Hepatocyte (in vitro differentiated cells): ENCODE measurements around the gene AKR7A3. TPM values are rescaled to one million over a fixed set of nuclear protein-coding genes. Genes with fewer than 3 reads are reported as not detected.
"Not testable (repeated sequence)": the region's sequence is repeated elsewhere in the genome, so short reads cannot be mapped to it uniquely, and the experiment has no call there.

Experiments
- DNase-seq: peaks from one replicate; pipeline ENCODE4 v3.0.0-alpha.2; 2016; ENCODE audit warnings: low spot score
- H2AFZ ChIP-seq: fragments of 200-600 bp; sonication (generic); 2 replicates; pipeline ENCODE4 v1.6.0; 2016; ENCODE audit warnings: antibody characterized with exemption, mild to moderate bottlenecking
- H3K27ac ChIP-seq: fragments of 200-600 bp; sonication (generic); 2 replicates; pipeline ENCODE4 v1.5.1; 2016; ENCODE audit warnings: mild to moderate bottlenecking
- H3K27me3 ChIP-seq: fragments of 200-600 bp; sonication (generic); 2 replicates; pipeline ENCODE4 v1.6.1; 2016
- H3K36me3 ChIP-seq: fragments of 200-600 bp; sonication (generic); replicated peaks from 2 replicates; pipeline ENCODE4 v1.5.1; 2016; ENCODE audit warnings: low read depth; ENCODE audit not compliant: insufficient read depth
- H3K4me1 ChIP-seq: fragments of 200-600 bp; sonication (generic); 2 replicates; pipeline ENCODE4 v1.5.1; 2016; ENCODE audit warnings: mild to moderate bottlenecking, moderate library complexity; ENCODE audit not compliant: insufficient read depth
- H3K4me2 ChIP-seq: fragments of 200-600 bp; sonication (generic); 2 replicates; pipeline ENCODE4 v1.6.0; 2016
- H3K4me3 ChIP-seq: fragments of 200-600 bp; sonication (generic); 2 replicates; pipeline ENCODE4 v1.5.1; 2016; ENCODE audit warnings: mild to moderate bottlenecking
- H3K79me2 ChIP-seq: fragments of 200-600 bp; sonication (generic); 2 replicates; pipeline ENCODE4 v1.6.0; 2017; ENCODE audit warnings: mild to moderate bottlenecking
- H3K9me2 ChIP-seq: fragments of 200-600 bp; sonication (generic); replicated peaks from 2 replicates; pipeline ENCODE4 v1.6.0; 2017; ENCODE audit warnings: mild to moderate bottlenecking; ENCODE audit not compliant: insufficient read depth
- H3K9me3 ChIP-seq: fragments of 200-600 bp; sonication (generic); 2 replicates; pipeline ENCODE4 v1.5.1; 2016; ENCODE audit warnings: low read depth, mild to moderate bottlenecking
- H4K20me1 ChIP-seq: fragments of 200-600 bp; sonication (generic); 2 replicates; pipeline ENCODE4 v1.6.0; 2016; ENCODE audit warnings: mild to moderate bottlenecking; ENCODE audit not compliant: insufficient read depth, poor library complexity, severe bottlenecking
- EZH2 ChIP-seq: fragments of 200-600 bp; sonication (generic); IDR thresholded peaks from 2 replicates; pipeline ENCODE4 v1.6.1; 2016; ENCODE audit warnings: antibody characterized with exemption, mild to moderate bottlenecking, borderline replicate concordance
- EZH2phosphoT487 ChIP-seq: fragments of 200-600 bp; sonication (generic); IDR thresholded peaks from one replicate; pipeline ENCODE4 v1.6.1; 2018; ENCODE audit warnings: antibody characterized with exemption, mild to moderate bottlenecking, low read depth, moderate library complexity; ENCODE audit not compliant: unreplicated experiment, severe bottlenecking
- WGBS: methylation state at CpG from one replicate; pipeline ENCODE4 v1.1.6; 2016; ENCODE audit warnings: low lambda C conversion rate; ENCODE audit errors: missing lambda C conversion rate; 5-methylcytosine and 5-hydroxymethylcytosine counted together
- polyA plus RNA-seq: library from polyadenylated mRNA; unstranded; fragments of >200 nt; fragmentation: Nextera tagmentation; extraction: Ambion mirVana; gene quantifications from 2 replicates; pipeline ENCODE4 v1.2.1, GENCODE V29; 2016
- total RNA-seq: library from RNA; depleted of rRNA; stranded (reverse); fragments of >200 nt; gene quantifications from 2 replicates; pipeline ENCODE4 v1.2.3, GENCODE V29; 2014
- TF ChIP-seq, protein P1 (sequence below): fragments of 200-600 bp; sonication (generic); IDR thresholded peaks from 2 replicates; pipeline ENCODE4 v1.5.1; 2016; ENCODE audit warnings: antibody characterized with exemption, mild to moderate bottlenecking; ENCODE audit not compliant: poor library complexity

AKR7A3 gene
- total and polyA plus RNA-seq, 2 experiments from 2014 or later = 1.5 to 2.3 TPM

DNA sequence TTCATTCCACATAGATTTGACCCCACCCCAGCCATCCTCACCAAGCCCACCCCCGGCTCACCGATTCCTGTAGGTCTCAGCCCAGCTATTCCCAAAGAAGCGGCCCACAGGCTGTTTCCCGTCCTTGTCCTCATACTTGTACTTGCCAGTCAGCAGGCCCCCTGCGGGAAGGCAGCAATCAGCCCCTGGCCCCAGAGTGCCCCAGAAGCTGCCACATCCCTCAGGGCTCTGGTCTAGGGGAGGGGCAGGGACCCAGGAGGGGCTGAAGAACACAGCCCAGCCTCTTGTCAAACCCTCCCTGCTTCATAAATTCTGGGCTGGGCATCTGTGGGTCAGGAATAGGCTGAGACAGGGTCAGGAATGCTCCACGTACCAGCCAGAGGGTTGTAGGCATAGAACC is 18.4 kb upstream of the AKR7A3 start:
- Histone ChIP-seq H3K9me3 (no peaks in the 10 kb centered on the region), H2AFZ (no peak overlapping the region), H4K20me1 (no peaks in the 10 kb centered on the region), H3K4me3 (no peak overlapping the region), H3K27me3 (no peaks in the 10 kb centered on the region), H3K27ac (no peak overlapping the region), H3K79me2 (peaks cover 29% of the 10 kb centered on the region), H3K36me3 (no peaks in the 10 kb centered on the region), H3K9me2 (no peaks in the 10 kb centered on the region), H3K4me1 (no peaks in the 10 kb centered on the region), H3K4me2 (no peak overlapping the region)
- 96% methylated on average over 5 of the region's 6 CpGs for WGBS
- TF ChIP-seq, protein P1, sequence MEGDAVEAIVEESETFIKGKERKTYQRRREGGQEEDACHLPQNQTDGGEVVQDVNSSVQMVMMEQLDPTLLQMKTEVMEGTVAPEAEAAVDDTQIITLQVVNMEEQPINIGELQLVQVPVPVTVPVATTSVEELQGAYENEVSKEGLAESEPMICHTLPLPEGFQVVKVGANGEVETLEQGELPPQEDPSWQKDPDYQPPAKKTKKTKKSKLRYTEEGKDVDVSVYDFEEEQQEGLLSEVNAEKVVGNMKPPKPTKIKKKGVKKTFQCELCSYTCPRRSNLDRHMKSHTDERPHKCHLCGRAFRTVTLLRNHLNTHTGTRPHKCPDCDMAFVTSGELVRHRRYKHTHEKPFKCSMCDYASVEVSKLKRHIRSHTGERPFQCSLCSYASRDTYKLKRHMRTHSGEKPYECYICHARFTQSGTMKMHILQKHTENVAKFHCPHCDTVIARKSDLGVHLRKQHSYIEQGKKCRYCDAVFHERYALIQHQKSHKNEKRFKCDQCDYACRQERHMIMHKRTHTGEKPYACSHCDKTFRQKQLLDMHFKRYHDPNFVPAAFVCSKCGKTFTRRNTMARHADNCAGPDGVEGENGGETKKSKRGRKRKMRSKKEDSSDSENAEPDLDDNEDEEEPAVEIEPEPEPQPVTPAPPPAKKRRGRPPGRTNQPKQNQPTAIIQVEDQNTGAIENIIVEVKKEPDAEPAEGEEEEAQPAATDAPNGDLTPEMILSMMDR = no peak
- no peak for TF ChIP-seq EZH2phosphoT487
- TF ChIP-seq EZH2 = no peak
- no peak for DNase-seq

DNA sequence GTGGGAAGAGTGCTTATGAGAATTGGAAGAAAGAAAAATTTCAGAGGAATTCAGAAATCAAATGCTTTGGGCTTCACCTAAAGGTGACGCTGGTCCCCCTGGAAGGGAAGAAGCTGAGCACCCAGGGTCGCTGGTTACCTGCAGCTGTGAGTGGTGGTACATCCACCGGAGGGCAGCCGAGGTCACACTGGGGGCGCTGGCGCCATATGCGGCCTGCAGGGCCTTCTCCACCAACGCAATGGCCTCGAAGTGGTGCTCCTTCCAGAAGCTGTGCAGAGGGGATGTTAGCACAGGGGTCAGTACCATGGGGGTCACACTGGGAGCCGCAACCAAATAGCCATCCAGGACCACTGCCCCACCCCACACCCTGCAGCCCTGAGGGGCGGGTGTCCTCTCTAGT is 17.3 kb upstream of the AKR7A3 start:
- H3K4me2 ChIP-seq = no peak overlapping the region
- peaks cover 22% of the 10 kb centered on the region for H3K79me2 ChIP-seq
- no peaks in the 10 kb centered on the region for H3K27me3 ChIP-seq
- TF ChIP-seq EZH2 (no peak), EZH2phosphoT487 (no peak)
- TF ChIP-seq, protein P1 = no peak
- H3K36me3 ChIP-seq = no peaks in the 10 kb centered on the region
- 96% methylated on average over 11 of the region's 11 CpGs for WGBS
- no peaks in the 10 kb centered on the region for H3K9me3 ChIP-seq
- H3K4me1 ChIP-seq = no peaks in the 10 kb centered on the region
- H4K20me1 ChIP-seq = no peaks in the 10 kb centered on the region
- H2AFZ ChIP-seq = no peak overlapping the region
- no peaks in the 10 kb centered on the region for H3K9me2 ChIP-seq
- DNase-seq = no peak
- no peak overlapping the region for H3K27ac ChIP-seq
- no peak overlapping the region for H3K4me3 ChIP-seq

DNA sequence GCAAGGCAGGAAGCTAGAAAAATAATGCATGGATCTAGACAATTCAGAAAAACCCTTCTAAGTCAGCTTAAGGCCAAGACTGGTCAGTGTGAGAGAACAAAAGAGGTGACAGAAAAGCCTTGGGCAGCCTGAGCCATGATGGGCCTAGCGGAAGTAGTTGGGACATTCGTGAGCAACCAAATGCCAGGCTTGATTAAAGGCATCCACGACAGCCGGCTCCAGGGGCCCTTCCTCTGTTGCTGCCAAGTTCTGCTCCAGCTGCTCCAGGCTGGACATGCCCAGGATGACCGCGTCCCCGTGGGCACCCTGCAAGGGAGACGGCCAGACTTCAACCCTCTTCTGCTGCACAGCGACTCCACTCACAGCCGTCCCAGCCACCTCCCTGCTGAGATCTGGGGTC is 15.5 kb upstream of the AKR7A3 start:
- not testable (repeated sequence) for H3K27me3 ChIP-seq, DNase-seq, H3K27ac ChIP-seq, H3K79me2 ChIP-seq, H3K4me1 ChIP-seq, H3K36me3 ChIP-seq, H2AFZ ChIP-seq, H4K20me1 ChIP-seq, H3K4me2 ChIP-seq, H3K4me3 ChIP-seq, H3K9me2 ChIP-seq, H3K9me3 ChIP-seq
- WGBS = 97% methylated on average over 10 of the region's 10 CpGs

DNA sequence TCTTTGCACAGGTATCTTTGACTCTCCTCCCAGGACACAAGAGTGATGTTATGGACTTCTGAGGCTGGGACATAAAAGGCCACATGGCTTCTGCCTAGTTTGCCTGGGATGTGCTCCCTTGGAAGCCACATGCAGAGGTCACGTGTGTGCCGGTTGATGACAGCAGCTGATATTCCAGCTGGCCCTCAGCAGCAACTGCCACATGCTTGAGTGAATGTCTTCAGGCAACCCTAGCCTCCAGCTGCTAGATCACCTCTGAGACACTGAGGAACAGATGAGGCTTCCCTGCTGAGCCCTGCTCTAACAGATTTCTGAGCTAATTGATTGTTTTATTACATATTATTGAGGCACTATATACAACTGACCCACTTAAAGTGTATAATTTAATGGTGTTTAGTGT is 11.6 kb upstream of the AKR7A3 start:
- peaks cover under 1% of the 10 kb centered on the region for H3K9me3 ChIP-seq
- no peaks in the 10 kb centered on the region for H3K4me1 ChIP-seq
- TF ChIP-seq, protein P1 = no peak
- no peak for TF ChIP-seq EZH2phosphoT487
- no peak overlapping the region for H3K27ac ChIP-seq
- no peaks in the 10 kb centered on the region for H3K9me2 ChIP-seq
- H3K27me3 ChIP-seq = no peaks in the 10 kb centered on the region
- H3K79me2 ChIP-seq = no peaks in the 10 kb centered on the region
- no peaks in the 10 kb centered on the region for H3K36me3 ChIP-seq
- H3K4me3 ChIP-seq = no peak overlapping the region
- 98% methylated on average over 2 of the region's 2 CpGs for WGBS
- no peak overlapping the region for H2AFZ ChIP-seq
- DNase-seq = no peak
- H4K20me1 ChIP-seq = no peaks in the 10 kb centered on the region
- no peak overlapping the region for H3K4me2 ChIP-seq
